ENCODE data around the gene EHMT1. TPM values are rescaled to one million over a fixed set of nuclear protein-coding genes. Genes with fewer than 3 reads are reported as not detected.
"Not testable (repeated sequence)": the region's sequence is repeated elsewhere in the genome, so short reads cannot be mapped to it uniquely, and the experiment has no call there.

Gene EHMT1
- total RNA-seq, 1 donor from 2014 or later, result 65.3 TPM

DNA sequence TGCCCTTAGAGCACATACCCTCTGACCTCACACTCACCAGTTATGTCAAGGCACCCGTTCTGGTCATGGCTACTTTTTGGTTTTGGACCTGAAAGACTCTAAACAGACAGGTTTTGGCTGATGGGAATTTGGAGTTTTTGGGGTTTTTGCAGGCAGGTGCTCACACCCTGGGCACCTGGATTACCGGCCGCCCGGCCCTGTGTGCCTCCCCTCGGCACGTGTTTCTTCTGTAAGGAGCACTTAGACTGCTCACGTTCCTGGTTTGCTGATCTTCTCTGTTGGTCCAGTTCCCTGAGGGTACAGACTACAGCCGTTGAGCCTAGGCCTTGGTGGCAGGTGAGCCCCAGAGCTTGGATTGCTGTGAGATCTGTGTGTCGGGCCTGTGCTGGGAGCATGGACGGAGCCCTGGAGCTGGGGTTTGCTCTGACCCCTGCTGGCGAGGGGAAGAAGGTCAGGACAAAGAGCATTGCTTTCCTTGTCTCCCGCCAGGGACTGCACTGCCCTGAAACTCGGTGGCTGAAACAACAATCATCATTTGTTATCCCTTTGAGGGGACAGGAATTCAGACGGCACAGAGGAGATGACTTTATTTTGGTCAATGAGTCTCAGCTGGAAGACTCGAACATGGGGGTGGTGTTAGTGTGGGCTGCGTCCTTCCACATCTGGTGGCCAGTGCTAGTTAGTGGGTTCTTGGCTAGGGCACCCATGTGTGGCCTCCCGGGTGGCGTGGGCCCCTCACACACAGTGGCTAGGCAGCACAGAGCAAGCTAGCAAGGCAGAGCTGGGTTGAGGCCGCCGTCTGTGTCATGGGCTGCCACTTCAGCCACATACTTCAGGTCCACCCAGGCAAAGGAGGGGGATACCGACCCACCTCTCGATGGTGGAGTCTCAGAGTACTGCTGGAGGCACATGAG lies 76.4 kb downstream of the EHMT1 start:
- DNase-seq, result peak; percentile 82

DNA sequence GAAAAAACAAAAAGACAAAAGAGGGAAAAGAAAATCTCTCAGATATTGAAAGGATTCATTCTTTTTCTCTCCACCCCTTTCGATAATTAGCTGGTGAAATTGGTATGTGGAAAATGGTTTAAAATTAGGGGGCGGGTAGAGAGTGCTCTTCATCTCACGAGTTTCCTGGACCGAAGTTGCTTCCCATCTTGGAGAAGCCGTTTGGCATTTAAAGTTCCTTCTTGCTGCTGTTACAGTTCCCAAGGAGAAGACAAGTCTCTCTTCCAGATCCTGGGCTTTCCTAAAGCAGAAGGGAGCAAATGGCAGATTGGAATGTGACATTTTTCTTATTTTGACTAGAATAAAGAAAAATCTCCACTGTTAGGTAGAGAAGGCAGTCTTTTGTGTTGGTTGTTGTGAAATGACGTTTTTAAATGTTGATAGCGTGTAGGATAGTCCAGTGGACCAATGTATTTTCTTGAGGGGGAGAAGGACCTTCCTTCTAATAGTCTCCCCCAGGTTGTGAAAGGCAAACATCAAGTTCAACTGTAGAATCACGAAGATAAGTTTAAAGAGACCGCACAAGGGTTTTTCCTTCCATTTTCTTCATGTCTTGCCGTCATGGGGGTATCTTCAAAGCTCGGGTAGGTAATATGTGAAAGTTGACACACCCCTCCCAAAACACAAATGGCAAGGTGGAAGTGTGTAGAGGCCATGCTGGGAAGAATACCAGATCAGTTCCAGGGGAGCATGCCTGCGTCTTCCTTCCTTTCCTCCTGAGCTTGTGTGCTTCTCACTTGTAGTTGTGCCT lies 77.5 kb downstream of the EHMT1 start:
- DNase-seq, result no peak

DNA sequence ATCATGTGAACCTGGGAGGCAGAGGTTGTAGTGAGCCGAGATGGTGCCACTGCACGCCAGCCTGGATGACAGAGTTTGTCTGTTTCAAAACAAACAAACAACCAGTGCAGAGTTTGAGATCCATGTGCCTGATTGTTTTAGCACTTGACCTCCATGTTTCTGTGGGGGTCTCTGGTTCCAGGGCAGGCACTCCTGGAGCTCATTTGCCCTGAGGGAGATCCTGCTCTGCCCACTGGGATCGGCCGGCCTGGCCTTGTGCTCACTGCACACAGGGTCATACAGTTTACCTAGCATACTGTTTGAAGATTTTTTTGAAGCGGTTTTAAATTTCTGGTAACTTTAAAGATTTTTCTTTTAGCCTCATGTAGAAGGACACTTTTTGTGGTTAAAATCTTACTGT lies 78.4 kb downstream of the EHMT1 start:
- DNase-seq, result no peak

GRCh38 chr9:137697832-137698231 lies 79.0 kb downstream of the EHMT1 start:
- DNase-seq, result no peak

- DNase-seq, result no peak
Observed at GRCh38 chr9:137700911-137701310, 82.1 kb downstream of the EHMT1 start.

GRCh38 chr9:137702615-137703379 lies 84.0 kb downstream of the EHMT1 start:
- DNase-seq, result no peak

GRCh38 chr9:137703842-137704508 lies 85.2 kb downstream of the EHMT1 start:
- DNase-seq, result no peak

GRCh38 chr9:137705443-137705863 lies 86.6 kb downstream of the EHMT1 start:
- peak; percentile 13 for DNase-seq

- no peak for DNase-seq
Observed at GRCh38 chr9:137705906-137706305, 87.1 kb downstream of the EHMT1 start.

GRCh38 chr9:137707361-137707760 lies 88.6 kb downstream of the EHMT1 start:
- DNase-seq, result no peak

- DNase-seq, result no peak
Observed at GRCh38 chr9:137708590-137709284, 89.9 kb downstream of the EHMT1 start.

GRCh38 chr9:137709411-137710101 lies 90.8 kb downstream of the EHMT1 start:
- DNase-seq, result no peak

GRCh38 chr9:137710704-137711103 lies 91.9 kb downstream of the EHMT1 start:
- DNase-seq, result no peak

DNA sequence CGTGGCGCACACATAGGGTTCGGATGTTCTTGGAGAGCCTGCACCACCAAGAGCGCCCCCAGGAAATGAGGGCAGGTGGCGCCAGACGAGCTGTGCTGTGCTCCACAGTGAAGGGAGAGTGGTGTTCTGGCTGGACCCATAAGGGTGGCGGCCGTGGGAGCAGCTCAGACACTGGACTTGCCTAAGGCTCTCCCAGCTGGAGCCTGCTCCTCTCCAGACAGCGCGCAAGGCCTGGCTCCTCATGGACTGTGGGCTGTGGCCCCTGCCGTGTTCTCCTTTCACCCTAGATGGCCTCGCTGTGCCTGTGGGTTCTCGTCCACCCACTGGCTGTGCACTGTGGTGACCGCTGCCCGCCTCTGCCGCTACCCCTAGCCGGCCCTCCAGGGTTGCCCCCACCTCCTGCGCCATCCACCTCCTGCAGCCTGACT lies 92.9 kb downstream of the EHMT1 start:
- DNase-seq, result no peak

- DNase-seq, result no peak
Observed at GRCh38 chr9:137715321-137715720, 96.5 kb downstream of the EHMT1 start.

- not testable (repeated sequence) for DNase-seq
Observed at GRCh38 chr9:137715866-137716693, 97.3 kb downstream of the EHMT1 start.

DNA sequence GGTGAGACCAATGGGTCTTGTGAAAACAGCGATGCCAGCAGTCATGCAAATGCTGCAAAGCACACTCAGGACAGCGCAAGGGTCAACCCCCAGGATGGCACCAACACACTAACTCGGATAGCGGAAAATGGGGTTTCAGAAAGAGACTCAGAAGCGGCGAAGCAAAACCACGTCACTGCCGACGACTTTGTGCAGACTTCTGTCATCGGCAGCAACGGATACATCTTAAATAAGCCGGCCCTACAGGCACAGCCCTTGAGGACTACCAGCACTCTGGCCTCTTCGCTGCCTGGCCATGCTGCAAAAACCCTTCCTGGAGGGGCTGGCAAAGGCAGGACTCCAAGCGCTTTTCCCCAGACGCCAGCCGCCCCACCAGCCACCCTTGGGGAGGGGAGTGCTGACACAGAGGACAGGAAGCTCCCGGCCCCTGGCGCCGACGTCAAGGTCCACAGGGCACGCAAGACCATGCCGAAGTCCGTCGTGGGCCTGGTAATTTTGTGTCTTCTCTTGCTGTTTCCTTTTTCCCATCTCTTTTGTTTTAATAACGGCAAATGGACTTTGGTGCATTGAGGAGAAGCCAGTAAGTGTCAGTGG lies 98.0 kb downstream of the EHMT1 start:
- DNase-seq, result no peak

- DNase-seq, result no peak
Observed at GRCh38 chr9:137717776-137718327, 99.0 kb downstream of the EHMT1 start.

GRCh38 chr9:137719194-137719593 lies 100.4 kb downstream of the EHMT1 start:
- DNase-seq, result no peak

Data from dermis blood vessel endothelial cell (primary cell).